ENCODE results near the gene RARA.
"Not testable (repeated sequence)": the region's sequence is repeated elsewhere in the genome, so short reads cannot be mapped to it uniquely, and the experiment has no call there.

DNA sequence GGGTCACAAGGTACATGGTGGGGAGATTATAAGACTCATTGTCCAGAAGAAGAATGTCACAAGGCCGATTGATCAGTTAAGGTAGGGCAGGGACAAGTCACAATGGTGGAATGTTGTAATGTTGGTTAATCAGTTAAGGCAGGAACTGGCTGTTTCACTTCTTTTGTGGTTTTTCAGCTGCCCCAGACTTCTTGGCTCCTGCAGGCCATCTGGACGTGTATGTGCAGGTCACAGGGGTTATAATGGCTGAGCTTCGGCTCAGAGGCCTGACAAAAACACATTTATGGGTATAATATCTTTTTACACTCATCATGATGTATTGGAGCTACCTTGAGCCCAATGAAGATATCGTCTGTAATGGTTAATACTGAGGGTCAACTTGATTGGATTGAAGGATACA lies 63.7 kb downstream of the RARA start:
- TF ChIP-seq, protein P1, sequence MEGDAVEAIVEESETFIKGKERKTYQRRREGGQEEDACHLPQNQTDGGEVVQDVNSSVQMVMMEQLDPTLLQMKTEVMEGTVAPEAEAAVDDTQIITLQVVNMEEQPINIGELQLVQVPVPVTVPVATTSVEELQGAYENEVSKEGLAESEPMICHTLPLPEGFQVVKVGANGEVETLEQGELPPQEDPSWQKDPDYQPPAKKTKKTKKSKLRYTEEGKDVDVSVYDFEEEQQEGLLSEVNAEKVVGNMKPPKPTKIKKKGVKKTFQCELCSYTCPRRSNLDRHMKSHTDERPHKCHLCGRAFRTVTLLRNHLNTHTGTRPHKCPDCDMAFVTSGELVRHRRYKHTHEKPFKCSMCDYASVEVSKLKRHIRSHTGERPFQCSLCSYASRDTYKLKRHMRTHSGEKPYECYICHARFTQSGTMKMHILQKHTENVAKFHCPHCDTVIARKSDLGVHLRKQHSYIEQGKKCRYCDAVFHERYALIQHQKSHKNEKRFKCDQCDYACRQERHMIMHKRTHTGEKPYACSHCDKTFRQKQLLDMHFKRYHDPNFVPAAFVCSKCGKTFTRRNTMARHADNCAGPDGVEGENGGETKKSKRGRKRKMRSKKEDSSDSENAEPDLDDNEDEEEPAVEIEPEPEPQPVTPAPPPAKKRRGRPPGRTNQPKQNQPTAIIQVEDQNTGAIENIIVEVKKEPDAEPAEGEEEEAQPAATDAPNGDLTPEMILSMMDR (IDR thresholded peaks at IDR 0.05) = not testable (repeated sequence)
- TF ChIP-seq POLR2A (IDR thresholded peaks at IDR 0.05) = not testable (repeated sequence)
